Keratinocyte (primary cell): Measurements from ENCODE around the gene EBF3. TPM values are rescaled to one million over a fixed set of nuclear protein-coding genes. Genes with fewer than 3 reads are reported as not detected.

ENCODE experiments used
- DNase-seq: peaks from one replicate; pipeline ENCODE4 v3.0.0-alpha.2; 2011; ENCODE audit warnings: low read depth, missing footprints, low spot score
- FAIRE-seq: peaks from 2 replicates; lab custom pipeline; 2011; peaks lifted over from hg19 to GRCh38; lab: Jason Lieb, UNC
- H2AFZ ChIP-seq: 2 replicates; pipeline ENCODE4 v1.6.0; 2012; ENCODE audit warnings: low read length, control low read depth, inconsistent platforms; ENCODE audit not compliant: control insufficient read depth
- H3K27ac ChIP-seq: 2 replicates; pipeline ENCODE4 v1.5.1; 2011; ENCODE audit warnings: low read length; ENCODE audit not compliant: control insufficient read depth, insufficient read depth
- H3K27me3 ChIP-seq: 3 replicates; pipeline ENCODE4 v1.6.0; 2011; ENCODE audit warnings: low read length; ENCODE audit not compliant: control insufficient read depth, insufficient read depth; ENCODE audit errors: extremely low read depth
- H3K36me3 ChIP-seq, 2 experiments: 2 replicates in 1 of 2; 3 replicates in 1 of 2; pipeline ENCODE4 v1.5.1; 2011; ENCODE audit warnings: low read length in 2 of 2, mild to moderate bottlenecking in 1 of 2; ENCODE audit not compliant: control insufficient read depth in 2 of 2, insufficient read depth in 2 of 2; ENCODE audit errors: extremely low read depth in 1 of 2
- H3K4me1 ChIP-seq: 3 replicates; pipeline ENCODE4 v1.5.1; 2011; ENCODE audit warnings: low read length; ENCODE audit not compliant: control insufficient read depth, insufficient read depth; ENCODE audit errors: extremely low read depth
- H3K4me2 ChIP-seq: 3 replicates; pipeline ENCODE4 v1.6.0; 2011; ENCODE audit warnings: low read depth, low read length; ENCODE audit not compliant: control insufficient read depth, insufficient read depth; ENCODE audit errors: extremely low read depth
- H3K4me3 ChIP-seq, 3 experiments: fragments of 200-600 bp in 1 of 3; sonication (generic) in 1 of 3; 2 replicates in 2 of 3; 3 replicates in 1 of 3; pipeline ENCODE4 v1.5.1; 2011 to 2016; ENCODE audit warnings: low read length in 3 of 3, mild to moderate bottlenecking in 3 of 3, control low read depth in 2 of 3, inconsistent platforms in 1 of 3, low read depth in 1 of 3, mixed read lengths in 1 of 3, mixed run types in 1 of 3, moderate library complexity in 1 of 3; ENCODE audit not compliant: control insufficient read depth in 2 of 3, insufficient read depth in 2 of 3; ENCODE audit errors: extremely low read depth in 1 of 3
- H3K79me2 ChIP-seq: 2 replicates; pipeline ENCODE4 v1.6.0; 2012; ENCODE audit warnings: low read length; ENCODE audit not compliant: control insufficient read depth, insufficient read depth
- H3K9ac ChIP-seq: 3 replicates; pipeline ENCODE4 v1.6.0; 2011; ENCODE audit warnings: low read length; ENCODE audit not compliant: control insufficient read depth, insufficient read depth; ENCODE audit errors: extremely low read depth
- H3K9me1 ChIP-seq: 3 replicates; pipeline ENCODE4 v1.6.0; 2011; ENCODE audit warnings: low read length; ENCODE audit not compliant: control insufficient read depth, insufficient read depth; ENCODE audit errors: extremely low read depth
- H3K9me3 ChIP-seq: 2 replicates; pipeline ENCODE4 v1.5.1; 2012; ENCODE audit warnings: low read depth, low read length; ENCODE audit not compliant: control insufficient read depth
- H4K20me1 ChIP-seq: 3 replicates; pipeline ENCODE4 v1.6.0; 2011; ENCODE audit warnings: low read length; ENCODE audit not compliant: control insufficient read depth, insufficient read depth; ENCODE audit errors: extremely low read depth
- EZH2 ChIP-seq: IDR thresholded peaks from one replicate; pipeline ENCODE4 v1.6.1; 2012; ENCODE audit warnings: inconsistent platforms, mild to moderate bottlenecking, low read length, moderate library complexity
- dilution Hi-C: fragments of 300-500 bp; cut with MboI; formaldehyde crosslinking; loops from one replicate; pipeline ENCODE4 v1.7.0; 2020; ENCODE audit warnings: low sequenced_read_pairs; ENCODE audit not compliant: extremely low pct_ligation_motif_present
- polyA plus RNA-seq, 5 experiments: library from polyadenylated mRNA; depleted of rRNA in 3 of 5; stranded (reverse) in 3 of 5; stranded (forward) in 1 of 5; unstranded in 1 of 5; fragments of >200 nt; gene quantifications; 1 replicate in 1 of 5; 2 replicates in 3 of 5; 3 replicates in 1 of 5; pipeline versions ENCODE4 v1.2.1 to v1.2.3, GENCODE V29; 2011 to 2012; ENCODE audit warnings: missing spikeins in 2 of 5, low read depth in 1 of 5, low replicate concordance in 1 of 5
- TF ChIP-seq, protein P1 (sequence below), 3 experiments: IDR thresholded peaks in 1 of 3; conservative IDR thresholded peaks in 1 of 3; optimal IDR thresholded peaks in 1 of 3; 2 replicates in 2 of 3; 3 replicates in 1 of 3; pipeline versions ENCODE3 to v1.5.1; 2011; ENCODE audit warnings: low read length in 3 of 3, mild to moderate bottlenecking in 3 of 3, moderate library complexity in 2 of 3, control low read depth in 1 of 3, inconsistent platforms in 1 of 3; ENCODE audit not compliant: insufficient read depth in 2 of 3; ENCODE audit errors: extremely low read depth in 1 of 3

The EBF3 gene
- polyA plus RNA-seq, 1 donor (not counting 4 experiments of a cell fraction or from before 2014, with no cell fraction given) = not detected

DNA sequence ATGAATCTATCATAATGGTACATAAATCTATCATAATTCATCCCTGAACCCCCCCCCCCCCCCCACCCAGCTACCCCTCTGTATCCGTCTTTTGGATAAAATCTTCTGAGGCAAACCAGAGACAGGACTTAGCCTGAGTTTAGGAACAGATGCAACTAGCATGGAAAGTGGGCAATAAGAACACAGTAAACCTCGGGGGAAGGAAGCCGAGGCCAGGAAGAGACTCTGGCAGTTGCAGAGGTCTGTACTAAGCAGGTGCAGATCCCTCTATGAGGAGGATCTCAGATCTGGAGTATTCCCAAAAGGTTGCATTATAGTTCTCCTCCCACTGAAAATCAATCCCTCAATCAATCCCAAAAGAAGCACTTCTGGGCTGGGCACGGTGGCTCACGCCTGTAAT is 87.2 kb downstream of the EBF3 start:
- Histone ChIP-seq H3K79me2 (no peaks in the 10 kb centered on the region), H3K9me3 (peaks cover 3% of the 10 kb centered on the region), H3K4me1 (no peaks in the 10 kb centered on the region), H3K9ac (no peak overlapping the region), H3K27me3 (no peaks in the 10 kb centered on the region), H3K4me3 (no peak overlapping the region), H4K20me1 (no peaks in the 10 kb centered on the region), H2AFZ (no peak overlapping the region), H3K4me2 (no peak overlapping the region), H3K27ac (no peak overlapping the region), H3K9me1 (no peaks in the 10 kb centered on the region), H3K36me3 (no peaks in the 10 kb centered on the region)
- DNase-seq (no peak), FAIRE-seq (no peak)
- dilution Hi-C loops = no loop called here
- no peak for TF ChIP-seq EZH2

DNA sequence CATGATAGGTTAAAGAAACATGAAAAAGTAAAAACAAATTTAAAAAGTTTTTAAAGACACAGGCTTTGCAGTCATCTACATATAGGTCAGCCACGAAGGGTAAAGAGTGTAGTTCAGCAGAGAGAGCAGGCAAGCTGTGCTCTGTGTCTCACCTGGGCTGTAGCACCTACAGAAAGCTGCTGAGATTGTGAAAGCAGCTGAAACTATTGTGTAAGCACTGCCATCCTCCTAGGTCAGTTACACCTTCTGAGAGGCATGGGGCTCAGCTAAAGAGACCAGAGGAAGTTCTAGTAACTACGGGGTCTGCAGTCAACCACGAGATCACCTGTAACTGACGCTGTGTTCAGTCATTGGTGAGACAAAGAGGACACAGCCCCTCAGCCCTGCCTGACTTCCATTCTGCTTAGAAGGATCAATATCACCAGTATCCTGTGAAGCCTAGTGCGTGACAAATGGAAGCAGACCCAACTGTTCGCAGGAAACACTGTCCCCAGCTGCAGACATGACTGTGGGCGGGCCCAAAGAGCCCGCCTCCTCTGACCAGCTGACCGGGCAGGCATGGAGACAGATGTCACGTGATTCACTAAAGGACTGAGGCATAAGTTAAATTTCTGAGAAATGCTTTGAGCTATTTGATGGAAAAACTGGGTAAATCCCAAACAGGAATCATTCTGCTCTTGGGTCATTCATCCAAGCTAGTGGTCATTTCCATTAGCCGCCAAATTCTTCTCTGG is 87.9 kb downstream of the EBF3 start:
- no peak overlapping the region for H3K27ac ChIP-seq
- no peaks in the 10 kb centered on the region for H3K4me1 ChIP-seq
- dilution Hi-C loops = no loop called here
- no peak overlapping the region for H3K4me3 ChIP-seq
- no peak overlapping the region for H2AFZ ChIP-seq
- no peaks in the 10 kb centered on the region for H3K27me3 ChIP-seq
- no peak overlapping the region for H3K9ac ChIP-seq
- peaks cover 3% of the 10 kb centered on the region for H3K9me3 ChIP-seq
- no peaks in the 10 kb centered on the region for H3K9me1 ChIP-seq
- H3K79me2 ChIP-seq = no peaks in the 10 kb centered on the region
- no peak overlapping the region for H3K4me2 ChIP-seq
- TF ChIP-seq, protein P1, sequence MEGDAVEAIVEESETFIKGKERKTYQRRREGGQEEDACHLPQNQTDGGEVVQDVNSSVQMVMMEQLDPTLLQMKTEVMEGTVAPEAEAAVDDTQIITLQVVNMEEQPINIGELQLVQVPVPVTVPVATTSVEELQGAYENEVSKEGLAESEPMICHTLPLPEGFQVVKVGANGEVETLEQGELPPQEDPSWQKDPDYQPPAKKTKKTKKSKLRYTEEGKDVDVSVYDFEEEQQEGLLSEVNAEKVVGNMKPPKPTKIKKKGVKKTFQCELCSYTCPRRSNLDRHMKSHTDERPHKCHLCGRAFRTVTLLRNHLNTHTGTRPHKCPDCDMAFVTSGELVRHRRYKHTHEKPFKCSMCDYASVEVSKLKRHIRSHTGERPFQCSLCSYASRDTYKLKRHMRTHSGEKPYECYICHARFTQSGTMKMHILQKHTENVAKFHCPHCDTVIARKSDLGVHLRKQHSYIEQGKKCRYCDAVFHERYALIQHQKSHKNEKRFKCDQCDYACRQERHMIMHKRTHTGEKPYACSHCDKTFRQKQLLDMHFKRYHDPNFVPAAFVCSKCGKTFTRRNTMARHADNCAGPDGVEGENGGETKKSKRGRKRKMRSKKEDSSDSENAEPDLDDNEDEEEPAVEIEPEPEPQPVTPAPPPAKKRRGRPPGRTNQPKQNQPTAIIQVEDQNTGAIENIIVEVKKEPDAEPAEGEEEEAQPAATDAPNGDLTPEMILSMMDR (optimal IDR thresholded peaks at IDR 0.05 in 1 of 3, IDR thresholded peaks at IDR 0.05 in 1 of 3, conservative IDR thresholded peaks at IDR 0.05 in 1 of 3; ENCODE audit: extremely low read depth in 1 of 3, insufficient read depth in 2 of 3, low read length in 3 of 3) = no peak
- TF ChIP-seq EZH2 = no peak
- no peaks in the 10 kb centered on the region for H4K20me1 ChIP-seq
- no peaks in the 10 kb centered on the region for H3K36me3 ChIP-seq
- FAIRE-seq (no peak), DNase-seq (no peak)
